Fibroblast of skin of right quadriceps (primary cell): ENCODE data around the gene ZDHHC16.
A peak's percentile ranks its signal among the peaks of the same experiment; 100 is the strongest.

Experiments
- DNase-seq: peaks from one replicate; pipeline ENCODE4 v3.0.0-alpha.2; 2013

Gene ZDHHC16

DNA sequence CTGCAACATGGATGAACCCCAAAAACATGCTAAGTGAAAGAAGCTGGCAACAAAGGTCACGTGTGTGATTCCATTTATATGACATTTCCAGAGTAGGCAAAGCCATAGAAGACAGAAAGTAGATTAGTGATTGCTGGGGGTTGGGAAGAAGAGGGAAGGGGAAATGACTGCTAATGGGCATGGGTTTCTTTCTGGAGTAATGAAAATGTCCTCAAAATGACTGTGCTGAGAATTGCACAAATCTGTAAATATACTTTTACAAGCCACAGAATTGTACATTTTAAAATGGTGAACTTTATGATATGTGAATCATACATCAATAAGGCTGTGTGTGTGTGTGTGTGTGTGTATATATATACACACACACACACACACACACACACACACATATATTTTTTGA is 36.4 kb downstream of the ZDHHC16 start:
- no peak for DNase-seq

GRCh38 chr10:97483506-97483905 is 37.5 kb downstream of the ZDHHC16 start:
- no peak for DNase-seq

DNA sequence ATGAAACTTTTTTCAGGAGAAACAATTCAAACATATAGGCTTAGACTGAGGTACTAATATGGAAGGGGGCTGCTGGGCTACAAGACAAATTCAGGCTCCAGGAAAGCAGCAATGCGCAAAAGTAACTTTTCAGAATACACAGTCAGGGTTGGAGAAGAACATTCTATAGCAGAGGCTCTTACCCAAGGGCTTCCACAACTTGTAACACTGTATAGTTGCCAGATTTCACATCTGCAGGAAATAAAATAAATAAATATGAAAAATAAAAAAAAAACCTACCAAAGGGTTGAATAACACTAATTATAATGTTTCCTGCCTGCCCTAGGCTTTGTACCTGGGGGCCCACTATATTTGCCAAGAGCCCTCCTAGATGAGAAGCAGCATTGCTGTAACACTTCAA is 37.9 kb downstream of the ZDHHC16 start:
- no peak for DNase-seq

DNA sequence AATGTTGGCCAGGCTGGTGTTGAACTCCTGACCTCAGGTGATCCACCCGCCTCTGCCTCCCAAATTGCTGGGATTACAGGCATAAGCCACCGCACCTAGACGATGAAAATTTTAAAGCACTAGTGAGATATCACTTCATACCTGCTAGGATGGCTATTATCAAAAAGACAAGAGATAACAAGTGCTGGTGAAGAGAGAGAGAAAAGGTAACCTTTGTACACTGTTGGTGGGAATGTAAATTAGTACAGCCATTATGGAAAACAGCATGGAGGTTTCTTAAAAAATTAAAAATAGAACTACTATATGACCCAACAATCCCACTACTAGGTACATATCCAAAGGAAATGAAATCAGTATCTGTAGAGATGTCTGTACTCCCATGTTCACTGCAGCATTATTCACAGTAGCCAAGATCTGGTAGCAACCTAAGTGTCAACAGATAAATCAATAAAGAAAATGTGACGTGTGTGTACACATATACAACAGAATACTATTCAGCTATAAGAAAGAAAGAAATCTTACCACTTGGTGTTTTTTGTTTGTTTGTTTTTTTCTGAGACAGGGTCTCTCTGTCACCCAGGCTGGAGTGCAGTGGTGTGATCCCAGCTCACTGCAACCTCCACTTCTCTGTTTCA is 39.8 kb downstream of the ZDHHC16 start:
- DNase-seq, result no peak

DNA sequence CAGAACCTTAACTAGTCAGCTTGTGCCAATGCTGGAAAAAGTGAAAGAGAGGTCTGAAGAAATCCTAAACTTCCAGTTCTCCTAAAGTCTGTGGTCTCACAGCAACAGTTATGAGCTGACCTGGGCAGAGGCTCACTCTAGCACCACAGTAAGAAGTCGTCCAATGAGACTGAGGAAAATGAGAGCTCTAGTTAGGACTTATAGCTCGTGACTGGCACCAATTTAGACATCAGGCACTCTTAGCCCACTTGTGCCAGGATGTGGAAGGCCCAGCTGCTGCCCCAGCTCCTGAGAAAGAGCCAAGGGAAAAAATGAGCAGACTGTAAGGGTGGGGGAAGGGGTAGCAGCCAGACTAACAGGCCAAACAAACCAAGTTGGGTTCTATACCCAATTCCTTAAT is 44.6 kb downstream of the ZDHHC16 start:
- no peak for DNase-seq

- DNase-seq, result no peak
These were observed 48.2 kb downstream of the ZDHHC16 start for GRCh38 chr10:97494151-97494550.

DNA sequence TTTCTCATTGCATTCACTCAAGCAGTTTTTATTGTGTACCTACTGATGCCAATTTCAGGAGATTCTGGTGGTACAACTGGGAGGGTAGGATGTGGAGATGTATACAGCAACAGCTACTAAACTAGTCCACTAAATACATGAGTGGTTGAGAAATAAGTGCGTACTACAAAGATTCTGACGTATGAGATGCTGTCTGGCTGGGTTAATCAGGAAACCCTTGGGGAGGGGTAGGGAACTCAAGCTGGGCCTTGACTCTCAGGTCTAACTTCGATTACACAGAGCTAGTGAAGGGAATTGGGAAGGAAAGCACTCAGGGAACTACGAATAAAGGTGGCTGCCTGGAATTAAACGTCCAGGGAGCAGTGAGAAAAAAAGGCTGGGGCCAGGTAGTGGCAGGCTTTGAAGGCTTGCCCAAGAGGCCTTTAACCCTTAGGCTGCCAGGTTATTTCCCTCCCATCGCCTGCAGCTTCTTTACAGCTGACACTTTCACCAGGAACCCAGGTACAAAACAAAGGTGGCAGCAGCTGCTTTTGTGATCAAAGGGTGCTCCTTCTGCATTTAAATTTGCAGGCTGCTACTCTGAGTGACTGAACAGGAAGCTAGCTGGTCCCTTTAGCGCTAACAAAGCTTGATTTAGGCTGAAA is 49.0 kb downstream of the ZDHHC16 start:
- DNase-seq, result no peak

DNA sequence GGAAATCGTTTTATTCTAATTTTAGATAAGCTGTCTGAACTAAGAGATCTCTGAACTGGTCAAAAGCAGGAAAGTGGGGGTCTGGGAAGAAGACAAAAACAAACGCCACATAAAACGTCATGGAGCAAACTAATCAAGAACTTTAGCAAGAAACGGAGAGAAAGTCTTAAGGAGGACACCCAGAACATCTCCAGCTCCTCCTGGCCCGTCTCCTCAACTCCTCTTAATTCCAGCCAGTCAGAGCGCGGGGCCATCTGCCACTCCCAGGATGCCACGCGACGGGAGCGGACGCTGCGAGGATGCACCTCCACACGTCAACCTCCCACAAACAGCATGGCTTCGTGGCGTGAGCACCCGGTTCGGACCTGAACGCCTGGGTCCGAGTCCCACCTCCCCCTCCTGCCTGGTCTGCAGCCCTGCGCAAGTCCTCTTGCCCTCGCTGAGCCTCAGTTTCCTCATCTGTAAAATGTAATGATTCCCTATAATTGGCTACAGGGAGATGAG is 51.6 kb downstream of the ZDHHC16 start:
- peak; percentile 78 for DNase-seq

GRCh38 chr10:97498076-97498840 is 52.3 kb downstream of the ZDHHC16 start, which contains the start of gene MMS19:
Gene MMS19 (minus strand): TSS chr10:97498422. CDS start chr10:97498384, 38 bp downstream.
- DNase-seq, result peak; percentile 99

DNA sequence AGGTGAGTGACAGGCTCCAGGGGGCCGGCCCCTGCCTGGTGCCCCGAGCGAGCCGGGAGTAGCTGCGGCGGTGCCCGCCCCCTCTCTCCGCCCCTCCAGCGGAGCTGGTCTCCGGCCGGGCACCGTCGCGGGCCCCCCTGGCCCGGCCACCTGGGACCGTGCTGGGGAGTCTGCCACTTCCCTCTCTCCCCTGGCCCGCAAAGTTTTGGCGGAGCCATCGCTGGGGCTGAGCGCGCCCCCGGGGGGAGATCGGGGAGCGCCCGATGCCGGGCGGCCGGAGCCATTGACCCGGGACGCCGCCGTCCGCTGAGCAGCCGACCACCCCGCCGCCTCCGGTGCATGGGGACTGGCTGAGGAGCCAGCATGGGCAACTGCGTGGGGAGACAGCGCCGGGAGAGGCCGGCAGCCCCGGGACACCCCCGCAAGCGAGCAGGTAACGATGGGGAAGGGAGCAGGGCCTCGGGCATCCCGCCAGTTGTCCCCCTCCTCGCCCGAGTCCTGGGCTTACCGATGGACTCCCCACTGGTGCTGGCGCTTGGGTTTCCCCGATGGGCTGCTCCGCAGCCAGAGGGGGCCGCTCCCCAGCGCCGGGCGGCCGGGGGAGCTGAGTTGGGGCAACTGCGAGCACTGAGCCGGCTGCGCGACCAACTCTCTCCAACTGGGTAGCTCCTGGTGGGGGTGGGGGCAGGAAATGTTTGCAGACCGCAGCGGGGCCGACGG is 53.0 kb downstream of the ZDHHC16 start, which contains the start of gene UBTD1:
Gene UBTD1, plus strand, starts transcription at position 84 of the 720 bp plus-strand sequence. Its CDS starts 280 bp downstream, at position 364.
- DNase-seq, result peak; percentile 55

GRCh38 chr10:97499561-97500296 is 53.8 kb downstream of the ZDHHC16 start:
- peak; percentile 34 for DNase-seq

DNA sequence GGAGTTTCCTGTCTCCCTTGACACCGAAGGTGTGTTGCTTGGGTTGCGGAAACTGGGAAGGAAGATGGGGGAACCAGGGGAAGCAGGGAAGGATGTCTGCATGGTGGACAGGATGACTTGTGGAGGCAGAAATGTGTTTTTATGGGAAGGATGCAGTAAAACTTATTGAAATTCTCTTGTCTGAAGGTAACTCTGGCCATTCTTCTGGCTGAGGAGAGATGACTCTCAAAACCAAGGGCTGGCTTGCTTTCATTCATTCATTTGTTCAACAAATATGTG is 54.3 kb downstream of the ZDHHC16 start:
- no peak for DNase-seq

GRCh38 chr10:97502916-97503315 is 56.9 kb downstream of the ZDHHC16 start:
- DNase-seq, result no peak

- DNase-seq, result no peak
These were observed 57.4 kb downstream of the ZDHHC16 start for GRCh38 chr10:97503406-97503805.

DNA sequence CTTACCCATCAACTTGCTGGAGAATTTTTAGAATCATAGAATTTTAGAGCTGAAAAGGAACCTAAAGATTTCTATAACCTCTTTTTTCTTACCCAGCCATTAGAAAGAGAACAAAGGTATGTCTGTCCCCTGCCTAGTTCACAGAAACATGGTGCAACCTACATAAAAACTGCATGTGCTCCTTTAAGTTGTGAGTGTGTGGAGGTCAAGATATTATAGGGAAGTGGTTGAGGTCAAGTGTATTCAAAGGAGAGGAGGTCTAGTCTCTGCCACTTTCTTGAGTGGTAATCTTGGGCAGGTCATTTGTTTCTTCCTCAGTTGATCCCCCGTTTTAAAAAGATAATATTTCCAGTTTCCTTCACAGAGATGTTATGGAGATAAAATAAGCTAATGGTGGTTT is 59.2 kb downstream of the ZDHHC16 start:
- no peak for DNase-seq

GRCh38 chr10:97506199-97506991 is 60.4 kb downstream of the ZDHHC16 start:
- DNase-seq, result no peak
